Neural progenitor cell (in vitro differentiated cells): ENCODE results near the gene CHKA. TPM values are rescaled to one million over a fixed set of nuclear protein-coding genes. Genes with fewer than 3 reads are reported as not detected.

Experiments used
- DNase-seq: peaks from one replicate; pipeline ENCODE4 v3.0.0-alpha.2; 2016; ENCODE audit warnings: low spot score
- H2AFZ ChIP-seq: fragments of 200-600 bp; sonication (generic); replicated peaks from 2 replicates; pipeline ENCODE4 v1.6.1; 2016; ENCODE audit warnings: antibody characterized with exemption
- H3F3A ChIP-seq: fragments of 200-600 bp; sonication (generic); 2 replicates; pipeline ENCODE4 v1.6.1; 2016; ENCODE audit warnings: antibody characterized with exemption, low read depth
- H3K27ac ChIP-seq: fragments of 200-600 bp; sonication (generic); 2 replicates; pipeline ENCODE4 v1.5.1; 2016; ENCODE audit warnings: mild to moderate bottlenecking
- H3K27me3 ChIP-seq: fragments of 200-600 bp; sonication (generic); 2 replicates; pipeline ENCODE4 v1.6.1; 2016; ENCODE audit warnings: mild to moderate bottlenecking, moderate library complexity
- H3K36me3 ChIP-seq: fragments of 200-600 bp; sonication (generic); 2 replicates; pipeline ENCODE4 v1.5.1; 2016
- H3K4me1 ChIP-seq: fragments of 200-600 bp; sonication (generic); 2 replicates; pipeline ENCODE4 v1.6.1; 2016; ENCODE audit warnings: mixed run types
- H3K4me2 ChIP-seq: fragments of 200-600 bp; sonication (generic); 2 replicates; pipeline ENCODE4 v1.6.1; 2016
- H3K4me3 ChIP-seq: fragments of 200-600 bp; sonication (generic); 2 replicates; pipeline ENCODE4 v1.5.1; 2016
- H3K79me2 ChIP-seq: fragments of 200-600 bp; sonication (generic); 2 replicates; pipeline ENCODE4 v1.6.1; 2016; ENCODE audit warnings: low read depth
- H3K9ac ChIP-seq: fragments of 200-600 bp; sonication (generic); 2 replicates; pipeline ENCODE4 v1.6.1; 2016
- H3K9me3 ChIP-seq: fragments of 200-600 bp; sonication (generic); 2 replicates; pipeline ENCODE4 v1.5.1; 2016; ENCODE audit warnings: low read depth
- H4K20me1 ChIP-seq: fragments of 200-600 bp; sonication (generic); 2 replicates; pipeline ENCODE4 v1.6.1; 2016; ENCODE audit warnings: low read depth
- H3K27ac Mint-ChIP-seq: 3 replicates; pipeline ENCODE4 v1.8.0; 2021; ENCODE audit warnings: mixed read lengths
- H3K27me3 Mint-ChIP-seq: 2 replicates; pipeline ENCODE4 v1.8.0; 2022; ENCODE audit warnings: low read depth, mild to moderate bottlenecking, inconsistent platforms, moderate library complexity, mixed read lengths; ENCODE audit not compliant: insufficient read depth
- H3K36me3 Mint-ChIP-seq: 3 replicates; pipeline ENCODE4 v1.8.0; 2021; ENCODE audit warnings: mixed read lengths
- H3K4me1 Mint-ChIP-seq: 3 replicates; pipeline ENCODE4 v1.8.0; 2021; ENCODE audit warnings: mixed read lengths
- H3K4me3 Mint-ChIP-seq: 3 replicates; pipeline ENCODE4 v1.8.0; 2021; ENCODE audit warnings: mild to moderate bottlenecking, moderate library complexity, mixed read lengths
- H3K9me3 Mint-ChIP-seq: 3 replicates; pipeline ENCODE4 v1.8.0; 2020; ENCODE audit warnings: mixed read lengths
- EZH2 ChIP-seq: fragments of 200-600 bp; sonication (generic); IDR thresholded peaks from 2 replicates; pipeline ENCODE4 v1.6.1; 2017; ENCODE audit warnings: antibody characterized with exemption, mild to moderate bottlenecking, moderate library complexity
- EZH2phosphoT487 ChIP-seq: fragments of 200-600 bp; sonication (generic); IDR thresholded peaks from 2 replicates; pipeline ENCODE4 v1.6.1; 2017; ENCODE audit warnings: antibody characterized with exemption
- total RNA-seq: library from RNA; depleted of rRNA; stranded (reverse); fragments of >200 nt; gene quantifications from 2 replicates; pipeline ENCODE4 v1.2.3, GENCODE V29; 2015; ENCODE audit warnings: low replicate concordance
- TF ChIP-seq, protein P1 (sequence below): fragments of 200-600 bp; sonication (generic); IDR thresholded peaks from 2 replicates; pipeline ENCODE4 v1.5.1; 2017; ENCODE audit warnings: antibody characterized with exemption, mild to moderate bottlenecking

Gene CHKA
- total RNA-seq, 1 donor from 2014 or later, result 36.8 TPM

DNA sequence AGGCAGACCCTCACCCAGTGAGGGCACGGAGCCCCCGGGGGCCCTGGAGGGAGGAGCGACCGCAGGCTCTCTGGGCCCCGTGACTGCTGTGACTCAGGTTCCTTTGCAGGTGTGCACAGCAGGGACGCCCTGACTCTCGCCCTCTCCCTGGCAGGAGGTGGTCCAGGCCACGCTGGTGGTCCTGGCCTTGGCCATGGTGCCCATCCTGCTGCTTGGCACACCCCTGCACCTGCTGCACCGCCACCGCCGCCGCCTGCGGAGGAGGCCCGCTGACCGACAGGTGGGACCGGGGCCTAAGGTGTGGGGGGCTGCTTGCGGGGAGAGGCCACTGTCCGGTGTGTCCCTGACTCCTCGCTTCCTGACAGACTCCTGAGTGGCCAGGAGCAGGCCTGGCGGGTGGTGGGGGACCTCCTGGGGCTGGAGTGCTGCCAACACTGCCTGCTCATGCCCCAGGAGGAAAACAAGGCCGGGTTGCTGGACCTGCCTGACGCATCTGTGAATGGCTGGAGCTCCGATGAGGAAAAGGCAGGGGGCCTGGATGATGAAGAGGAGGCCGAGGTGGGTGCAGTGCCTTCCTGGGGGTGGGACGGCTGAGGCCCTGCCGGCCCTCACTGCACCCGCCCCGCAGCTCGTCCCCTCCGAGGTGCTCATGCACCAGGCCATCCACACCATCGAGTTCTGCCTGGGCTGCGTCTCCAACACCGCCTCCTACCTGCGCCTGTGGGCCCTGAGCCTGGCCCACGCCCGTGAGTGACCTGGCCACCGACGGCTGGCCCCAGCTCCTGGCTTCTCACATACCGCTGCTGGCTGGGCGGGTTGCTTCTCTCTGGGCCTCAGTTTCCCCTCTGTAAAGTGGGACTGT, 71.4 kb downstream of the CHKA start:
- Histone ChIP-seq H3K9me3 (no peaks in the 10 kb centered on the region), H3F3A (no peaks in the 10 kb centered on the region), H3K36me3 (no peaks in the 10 kb centered on the region), H2AFZ (no peak overlapping the region), H4K20me1 (no peaks in the 10 kb centered on the region), H3K4me2 (no peak overlapping the region), H3K4me1 (peaks cover 3% of the 10 kb centered on the region), H3K27ac (no peak overlapping the region), H3K9ac (no peak overlapping the region), H3K79me2 (no peaks in the 10 kb centered on the region), H3K4me3 (no peak overlapping the region), H3K27me3 (no peaks in the 10 kb centered on the region)
- H3K4me1 Mint-ChIP-seq, result peaks cover 17% of the 10 kb centered on the region
- H3K9me3 Mint-ChIP-seq, result no peaks in the 10 kb centered on the region
- TF ChIP-seq EZH2 (no peak), EZH2phosphoT487 (no peak)
- TF ChIP-seq, protein P1, sequence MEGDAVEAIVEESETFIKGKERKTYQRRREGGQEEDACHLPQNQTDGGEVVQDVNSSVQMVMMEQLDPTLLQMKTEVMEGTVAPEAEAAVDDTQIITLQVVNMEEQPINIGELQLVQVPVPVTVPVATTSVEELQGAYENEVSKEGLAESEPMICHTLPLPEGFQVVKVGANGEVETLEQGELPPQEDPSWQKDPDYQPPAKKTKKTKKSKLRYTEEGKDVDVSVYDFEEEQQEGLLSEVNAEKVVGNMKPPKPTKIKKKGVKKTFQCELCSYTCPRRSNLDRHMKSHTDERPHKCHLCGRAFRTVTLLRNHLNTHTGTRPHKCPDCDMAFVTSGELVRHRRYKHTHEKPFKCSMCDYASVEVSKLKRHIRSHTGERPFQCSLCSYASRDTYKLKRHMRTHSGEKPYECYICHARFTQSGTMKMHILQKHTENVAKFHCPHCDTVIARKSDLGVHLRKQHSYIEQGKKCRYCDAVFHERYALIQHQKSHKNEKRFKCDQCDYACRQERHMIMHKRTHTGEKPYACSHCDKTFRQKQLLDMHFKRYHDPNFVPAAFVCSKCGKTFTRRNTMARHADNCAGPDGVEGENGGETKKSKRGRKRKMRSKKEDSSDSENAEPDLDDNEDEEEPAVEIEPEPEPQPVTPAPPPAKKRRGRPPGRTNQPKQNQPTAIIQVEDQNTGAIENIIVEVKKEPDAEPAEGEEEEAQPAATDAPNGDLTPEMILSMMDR, result no peak
- peaks cover 5% of the 10 kb centered on the region for H3K27me3 Mint-ChIP-seq
- no peak overlapping the region for H3K4me3 Mint-ChIP-seq
- no peak for DNase-seq
- no peak overlapping the region for H3K27ac Mint-ChIP-seq
- peaks cover 3% of the 10 kb centered on the region for H3K36me3 Mint-ChIP-seq

DNA sequence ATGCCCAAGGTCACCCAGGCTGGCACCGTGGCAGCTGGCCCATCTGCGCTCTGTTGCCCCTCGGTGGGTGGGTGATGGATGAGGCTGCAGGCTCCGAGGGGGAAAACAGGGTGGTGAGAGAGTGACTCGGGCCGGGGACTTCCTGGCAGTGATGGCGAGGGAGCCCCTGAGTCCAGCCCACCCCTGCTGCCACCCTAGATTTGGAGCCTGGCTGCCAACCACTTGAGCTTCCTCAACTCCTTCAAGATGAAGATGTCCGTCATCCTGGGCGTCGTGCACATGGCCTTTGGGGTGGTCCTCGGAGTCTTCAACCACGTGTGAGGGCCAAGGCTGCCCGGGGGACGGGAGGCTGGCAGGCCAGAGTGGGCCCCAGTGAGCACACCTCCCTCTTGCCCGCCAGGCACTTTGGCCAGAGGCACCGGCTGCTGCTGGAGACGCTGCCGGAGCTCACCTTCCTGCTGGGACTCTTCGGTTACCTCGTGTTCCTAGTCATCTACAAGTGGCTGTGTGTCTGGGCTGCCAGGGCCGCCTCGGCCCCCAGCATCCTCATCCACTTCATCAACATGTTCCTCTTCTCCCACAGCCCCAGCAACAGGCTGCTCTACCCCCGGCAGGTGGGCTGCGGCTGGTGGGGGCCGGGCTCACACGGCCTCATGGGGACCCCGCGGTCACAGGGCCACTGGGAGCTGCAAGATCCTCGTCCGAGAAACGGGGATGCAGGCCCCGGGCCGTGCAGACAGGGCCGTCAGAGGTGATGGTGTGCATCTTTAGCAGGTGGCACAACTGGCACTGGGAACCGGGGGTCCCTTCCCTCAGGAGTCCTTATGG, 72.3 kb downstream of the CHKA start:
- H3K9me3 ChIP-seq, result no peaks in the 10 kb centered on the region
- H3K9me3 Mint-ChIP-seq, result no peaks in the 10 kb centered on the region

DNA sequence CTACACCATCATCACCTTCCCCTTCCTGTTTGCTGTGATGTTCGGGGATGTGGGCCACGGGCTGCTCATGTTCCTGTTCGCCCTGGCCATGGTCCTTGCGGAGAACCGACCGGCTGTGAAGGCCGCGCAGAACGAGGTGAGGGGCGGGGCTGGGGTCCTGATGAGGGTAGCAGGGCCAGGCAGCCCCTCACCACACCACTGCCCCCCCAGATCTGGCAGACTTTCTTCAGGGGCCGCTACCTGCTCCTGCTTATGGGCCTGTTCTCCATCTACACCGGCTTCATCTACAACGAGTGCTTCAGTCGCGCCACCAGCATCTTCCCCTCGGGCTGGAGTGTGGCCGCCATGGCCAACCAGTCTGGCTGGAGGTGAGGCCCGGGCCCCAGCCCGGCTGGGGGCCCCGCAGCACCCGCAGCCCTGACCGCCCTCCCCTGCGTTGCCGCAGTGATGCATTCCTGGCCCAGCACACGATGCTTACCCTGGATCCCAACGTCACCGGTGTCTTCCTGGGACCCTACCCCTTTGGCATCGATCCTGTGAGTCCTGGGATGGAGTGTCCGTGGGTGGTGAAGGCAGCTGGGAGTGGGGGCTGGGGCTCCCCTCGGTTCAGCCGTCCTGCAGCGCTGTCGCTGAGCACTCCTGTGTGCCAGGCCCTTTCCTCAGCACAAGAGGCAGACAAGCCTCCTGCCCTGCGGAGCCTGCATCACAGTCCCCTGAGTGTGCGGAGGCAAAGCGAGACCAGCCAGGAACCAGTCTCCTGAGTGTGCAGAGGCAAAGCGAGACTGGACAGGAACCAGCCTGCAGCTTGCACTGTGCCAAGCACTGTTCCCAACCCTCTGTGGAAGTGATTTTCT, 73.5 kb downstream of the CHKA start:
- peaks cover 3% of the 10 kb centered on the region for H3K4me1 ChIP-seq
- Mint-ChIP-seq H3K9me3 (no peaks in the 10 kb centered on the region), H3K27ac (no peak overlapping the region), H3K4me3 (no peak overlapping the region), H3K4me1 (peaks cover 9% of the 10 kb centered on the region), H3K27me3 (peaks cover 5% of the 10 kb centered on the region), H3K36me3 (peaks cover under 1% of the 10 kb centered on the region)
- no peaks in the 10 kb centered on the region for H3K27me3 ChIP-seq
- H3F3A ChIP-seq, result no peaks in the 10 kb centered on the region
- no peaks in the 10 kb centered on the region for H3K9me3 ChIP-seq
- no peaks in the 10 kb centered on the region for H3K79me2 ChIP-seq
- no peak for DNase-seq
- H4K20me1 ChIP-seq, result no peaks in the 10 kb centered on the region
- no peak overlapping the region for H2AFZ ChIP-seq
- H3K27ac ChIP-seq, result no peak overlapping the region
- H3K4me2 ChIP-seq, result no peak overlapping the region
- TF ChIP-seq EZH2 (no peak), EZH2phosphoT487 (no peak)
- TF ChIP-seq, protein P1, result no peak
- H3K4me3 ChIP-seq, result no peak overlapping the region
- no peak overlapping the region for H3K9ac ChIP-seq
- H3K36me3 ChIP-seq, result no peaks in the 10 kb centered on the region

More for the DNA sequence above, 72.3 kb downstream of the CHKA start:
- Histone ChIP-seq H3F3A (no peaks in the 10 kb centered on the region), H3K27ac (no peak overlapping the region), H3K4me1 (peaks cover 3% of the 10 kb centered on the region), H3K36me3 (no peaks in the 10 kb centered on the region), H3K9ac (no peak overlapping the region), H3K4me3 (no peak overlapping the region), H3K27me3 (no peaks in the 10 kb centered on the region), H2AFZ (no peak overlapping the region), H4K20me1 (no peaks in the 10 kb centered on the region), H3K4me2 (no peak overlapping the region), H3K79me2 (no peaks in the 10 kb centered on the region)
- DNase-seq, result no peak
- H3K27me3 Mint-ChIP-seq, result peaks cover 5% of the 10 kb centered on the region
- peaks cover 17% of the 10 kb centered on the region for H3K4me1 Mint-ChIP-seq
- TF ChIP-seq EZH2 (no peak), EZH2phosphoT487 (no peak)
- TF ChIP-seq, protein P1, result no peak
- H3K36me3 Mint-ChIP-seq, result peaks cover 3% of the 10 kb centered on the region
- no peak overlapping the region for H3K4me3 Mint-ChIP-seq
- no peak overlapping the region for H3K27ac Mint-ChIP-seq
